HG03095 (cell line): ENCODE results near the gene RHD.
"Not testable (repeated sequence)": the region's sequence is repeated elsewhere in the genome, so short reads cannot be mapped to it uniquely, and the experiment has no call there.

Experiments used
- ATAC-seq: cut with Tn5 transposase; IDR thresholded peaks from one replicate; pipeline ENCODE4 v1.9.1; 2021; ENCODE audit warnings: moderate library complexity; ENCODE audit not compliant: unreplicated experiment

Gene RHD

DNA sequence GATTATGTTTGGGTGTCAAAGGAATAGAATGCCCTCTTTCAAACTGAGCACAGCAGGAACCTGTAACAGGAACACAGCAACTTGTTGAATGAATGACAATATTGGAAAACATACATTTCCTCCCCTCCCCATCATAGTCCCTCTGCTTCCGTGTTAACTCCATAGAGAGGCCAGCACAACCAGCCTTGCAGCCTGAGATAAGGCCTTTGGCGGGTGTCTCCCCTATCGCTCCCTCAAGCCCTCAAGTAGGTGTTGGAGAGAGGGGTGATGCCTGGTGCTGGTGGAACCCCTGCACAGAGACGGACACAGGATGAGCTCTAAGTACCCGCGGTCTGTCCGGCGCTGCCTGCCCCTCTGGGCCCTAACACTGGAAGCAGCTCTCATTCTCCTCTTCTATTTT, at the start of gene RHD:
TSS of gene RHD (plus strand) at position 272 of the 400 bp plus-strand sequence. CDS start at position 311, 39 bp downstream.
- not testable (repeated sequence) for ATAC-seq

DNA sequence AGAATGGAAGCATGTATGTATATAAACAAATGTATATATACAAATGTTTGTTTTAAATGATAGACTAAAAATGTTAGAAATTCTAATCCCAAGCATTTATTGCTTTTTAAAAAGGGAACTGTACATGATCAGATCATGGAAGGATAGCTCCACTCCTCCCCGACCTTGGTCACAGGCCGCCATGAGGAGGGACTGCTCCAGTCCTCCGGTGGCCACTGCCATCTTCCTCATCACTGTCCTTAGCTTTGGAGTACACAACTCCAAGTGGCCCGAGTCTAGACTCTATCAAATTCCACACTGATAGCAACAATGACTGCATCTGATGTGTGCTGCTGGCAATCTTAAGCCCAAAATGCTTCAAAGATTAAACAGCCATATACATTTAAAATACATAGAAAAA, 49.7 kb upstream of the RHD start:
- no peak for ATAC-seq

DNA sequence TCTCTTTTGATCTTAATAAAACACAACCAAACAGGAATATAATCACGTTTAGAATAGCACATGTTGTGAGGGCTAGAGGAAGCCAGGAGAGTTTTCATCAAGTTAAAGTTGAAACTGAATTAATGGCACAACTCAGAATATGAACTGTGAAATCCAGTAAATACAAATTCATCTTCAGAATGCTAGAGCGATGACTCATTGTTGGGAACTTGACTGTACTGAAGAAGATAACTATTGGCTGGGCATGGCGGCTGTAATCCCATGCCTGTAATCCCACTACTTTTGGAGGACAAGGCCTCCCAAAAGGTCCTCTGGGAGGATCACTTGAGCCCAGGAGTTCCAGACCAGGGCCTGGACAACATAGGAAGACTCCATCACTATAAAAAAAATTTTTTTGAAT, 48.8 kb upstream of the RHD start:
- ATAC-seq, result no peak

DNA sequence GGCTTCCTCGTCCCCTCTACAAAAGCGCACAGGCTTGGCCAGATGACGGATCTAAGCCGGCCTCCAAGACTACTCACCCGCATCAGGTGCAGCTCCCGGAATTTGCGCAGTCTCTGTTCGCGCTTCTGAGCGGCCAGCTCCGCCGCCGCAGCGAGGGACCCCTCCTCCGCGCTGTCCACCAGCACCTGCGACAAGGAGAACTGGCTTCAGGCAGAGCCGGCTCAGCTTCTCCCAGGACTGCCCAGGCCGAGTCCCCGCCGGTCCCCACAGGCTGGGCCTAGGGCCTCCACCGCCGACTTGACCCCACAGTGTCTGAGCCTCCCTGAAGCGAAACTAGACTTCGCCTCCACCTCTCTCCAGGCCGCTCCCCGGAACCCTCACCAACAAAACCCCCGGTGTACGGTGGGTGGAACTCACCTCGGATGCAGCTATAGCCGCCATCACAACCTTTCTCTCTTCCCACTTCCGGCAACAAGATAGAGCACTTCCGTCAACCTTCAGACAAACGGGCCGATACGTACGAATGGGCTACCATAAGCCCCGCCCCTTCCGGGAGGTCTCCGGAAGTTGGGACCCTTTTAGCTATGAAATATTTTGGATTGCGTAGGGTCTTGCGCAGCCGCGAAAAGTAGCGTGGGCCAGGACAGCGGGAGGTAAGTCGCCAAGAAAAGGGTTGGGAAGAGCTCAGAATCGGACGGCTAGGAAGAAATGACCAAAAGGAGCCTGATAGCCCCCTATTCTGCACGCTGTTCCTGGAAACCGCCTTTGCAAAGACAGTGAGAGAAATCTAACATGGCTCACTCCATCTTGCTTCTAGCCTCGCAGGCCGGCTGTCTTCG, 40.1 kb upstream of the RHD start, which contains the start of gene SYF2:
TSS of gene SYF2 (minus strand) at position 476 of the 839 bp plus-strand sequence. CDS start at position 441, 35 bp downstream.
- ATAC-seq, result peak; percentile 71

DNA sequence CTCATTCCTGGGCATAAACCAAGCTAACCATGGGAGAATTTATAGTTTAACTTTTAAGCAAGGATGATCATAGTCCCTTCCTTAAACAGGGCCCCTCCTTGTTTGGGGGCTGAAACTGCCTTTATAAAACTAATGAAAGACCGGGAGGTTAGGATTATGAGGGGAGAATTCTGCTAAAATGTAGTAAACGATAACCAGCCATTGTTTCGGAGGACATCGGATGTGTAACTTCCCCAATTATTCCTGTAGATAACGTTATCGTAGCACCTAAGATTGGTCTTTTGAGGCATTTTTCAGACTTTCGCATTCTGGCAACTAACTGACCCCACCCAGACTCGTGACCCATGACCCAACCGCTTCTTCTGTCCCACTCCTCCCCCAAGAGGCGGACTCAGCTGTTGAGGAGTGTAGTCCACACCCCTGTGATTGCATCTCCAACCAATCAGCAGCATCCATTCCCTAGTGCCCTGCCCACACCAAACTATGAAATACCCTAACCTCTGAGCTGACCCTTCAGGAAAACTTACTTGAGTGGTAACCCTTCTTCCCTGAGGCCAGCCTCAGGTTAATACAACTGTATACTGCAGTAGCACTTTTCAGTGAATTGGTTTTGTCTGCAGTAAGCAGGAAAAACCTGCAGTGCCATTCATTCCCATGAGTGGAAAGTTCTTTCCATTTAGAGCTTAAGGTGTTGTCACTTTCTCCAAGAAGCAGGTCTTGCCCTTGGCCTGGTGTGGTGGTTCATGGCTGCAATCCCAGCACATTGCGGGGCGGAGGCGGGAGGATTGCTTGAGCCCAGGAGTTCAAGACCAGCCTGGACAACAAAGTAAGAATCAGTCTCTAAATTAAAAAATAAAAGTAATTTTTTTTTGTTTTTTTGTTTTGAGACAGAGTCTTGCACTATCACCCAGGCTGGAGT, 39.2 kb upstream of the RHD start:
- ATAC-seq, result peak; percentile 55

DNA sequence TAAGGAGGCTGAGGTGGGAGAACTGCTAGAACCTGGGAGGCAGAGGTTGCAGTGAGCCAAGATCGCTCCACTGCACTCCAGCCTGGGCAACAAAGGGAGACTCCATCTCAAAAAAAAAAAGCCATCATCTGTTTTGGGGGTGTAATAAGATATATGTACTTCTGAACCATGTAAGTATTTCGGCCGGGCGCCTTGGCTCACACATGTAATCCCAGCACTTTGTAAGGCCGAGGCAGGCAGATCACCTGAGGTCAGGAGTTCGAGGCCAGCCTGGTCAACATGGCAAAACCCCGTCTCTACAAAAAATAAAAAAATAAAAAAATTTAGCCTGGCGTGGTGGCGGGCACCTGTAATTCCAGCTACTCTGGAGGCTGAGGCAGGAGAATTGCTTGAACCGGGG, 36.9 kb upstream of the RHD start:
- not testable (repeated sequence) for ATAC-seq

DNA sequence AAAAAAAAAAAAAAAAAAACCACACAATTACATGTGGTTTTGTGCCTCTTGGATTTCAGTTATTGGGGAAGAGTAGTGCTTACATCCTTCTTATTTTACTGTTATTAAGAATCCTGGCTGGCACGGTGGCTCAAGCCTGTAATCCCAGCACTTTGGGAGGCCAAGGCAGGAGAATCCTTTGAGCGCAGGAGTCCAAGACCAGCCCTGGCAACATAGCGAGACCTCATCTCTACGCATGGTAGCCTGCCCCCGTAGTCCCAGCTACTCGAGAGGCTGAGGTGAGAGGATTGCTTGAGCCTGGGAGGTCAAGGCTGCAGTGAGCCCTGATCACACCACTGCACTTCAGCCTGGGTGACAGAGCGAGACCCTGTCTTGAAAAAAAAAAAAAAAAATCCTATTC, 36.0 kb upstream of the RHD start:
- not testable (repeated sequence) for ATAC-seq

DNA sequence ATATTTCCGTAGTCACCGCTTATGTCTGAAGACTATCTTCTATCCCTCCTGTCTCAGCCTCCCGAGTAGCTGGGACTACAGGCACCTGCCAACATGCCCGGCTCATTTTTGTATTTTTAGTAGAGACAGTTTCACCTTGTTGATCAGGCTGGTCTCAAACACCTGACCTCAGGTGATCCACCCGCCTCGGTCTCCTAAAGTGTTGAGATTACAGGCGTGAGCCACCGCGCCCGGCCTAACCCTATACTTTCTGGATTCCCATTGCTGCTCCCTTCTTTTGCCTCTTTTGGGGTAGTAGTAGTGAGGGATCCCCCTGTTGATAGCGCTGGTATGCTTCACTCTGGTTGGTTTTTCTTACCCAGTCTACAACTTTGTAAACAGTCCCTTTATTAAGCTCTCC, 34.3 kb upstream of the RHD start:
- ATAC-seq, result no peak

DNA sequence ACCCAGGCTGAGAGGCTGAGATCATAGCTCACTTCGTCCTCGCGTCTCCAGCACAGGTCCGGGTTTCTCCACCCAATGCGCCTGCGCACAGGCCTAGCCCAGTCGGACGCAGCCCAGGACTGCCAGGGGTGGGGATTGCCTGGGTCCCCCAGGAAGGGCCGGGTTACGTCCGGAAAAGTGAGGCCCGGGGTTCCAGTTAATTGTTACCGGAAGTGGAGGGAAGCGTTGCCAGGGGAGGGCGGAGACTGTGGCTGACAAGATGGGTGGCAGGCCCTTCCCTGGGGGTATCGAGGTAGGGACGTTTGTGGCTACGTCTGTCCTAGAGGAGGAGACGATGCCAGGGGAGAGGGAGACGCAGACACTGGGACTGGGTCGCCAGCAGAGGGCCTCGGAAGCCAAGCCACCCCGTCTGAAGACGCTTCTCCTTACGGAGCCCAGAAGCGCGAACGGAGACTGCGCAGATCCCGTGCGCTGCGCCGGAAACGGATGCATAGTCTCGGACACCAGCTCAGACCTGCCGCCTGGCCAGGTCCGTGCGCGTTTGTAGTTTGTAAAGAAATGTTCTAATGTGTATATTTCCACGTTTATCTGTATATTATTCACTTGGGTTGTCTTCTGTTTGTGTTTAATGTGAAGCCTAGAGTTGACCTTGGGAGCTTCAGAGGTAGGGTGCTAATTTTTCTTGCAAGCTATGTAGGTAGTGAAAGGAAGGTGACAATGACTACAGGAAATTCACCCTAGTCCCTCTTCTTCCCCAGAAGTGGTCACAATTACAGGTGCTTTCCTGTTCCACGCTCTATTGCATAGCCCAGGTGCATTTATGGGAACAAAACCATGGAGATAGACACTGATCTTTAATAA, 32.4 kb upstream of the RHD start:
- ATAC-seq, result peak; percentile 55

DNA sequence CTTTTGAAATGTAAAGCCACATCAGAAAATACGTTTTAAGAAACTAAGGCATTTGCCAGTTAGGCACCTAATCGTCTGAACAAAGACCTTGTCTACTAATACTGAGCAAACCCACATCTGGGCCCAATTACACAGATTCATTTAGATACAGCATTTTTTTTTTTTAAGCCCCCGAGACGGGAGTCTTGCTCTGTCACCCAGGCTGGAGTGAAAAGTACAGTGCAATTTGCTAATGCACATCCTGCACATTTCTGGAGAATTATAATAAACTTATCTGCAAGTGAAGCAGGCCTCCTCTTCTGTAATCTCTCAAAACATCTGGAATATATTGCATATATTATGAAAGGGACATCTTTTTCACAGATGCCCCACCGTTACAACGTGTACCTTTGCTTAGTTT, 28.4 kb upstream of the RHD start:
- no peak for ATAC-seq

DNA sequence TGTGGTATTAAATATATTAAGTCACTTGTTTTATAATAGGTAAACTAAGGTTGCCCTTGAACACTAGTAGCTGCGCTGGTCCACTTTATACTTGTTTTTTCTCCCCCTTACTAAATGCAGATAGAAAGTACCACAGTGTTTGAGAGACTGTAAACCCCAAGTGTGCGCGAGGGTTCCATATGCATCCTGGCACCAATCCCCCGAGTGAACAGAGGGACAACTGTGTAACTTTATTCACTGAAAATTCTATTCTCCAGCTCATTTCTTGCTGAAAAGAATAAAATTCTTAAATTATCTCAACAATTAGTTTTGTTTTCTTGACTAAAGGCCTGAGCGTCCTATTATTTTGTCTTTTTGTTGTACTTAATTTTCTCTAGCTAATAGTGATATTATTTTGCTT, 26.9 kb upstream of the RHD start:
- ATAC-seq, result no peak

DNA sequence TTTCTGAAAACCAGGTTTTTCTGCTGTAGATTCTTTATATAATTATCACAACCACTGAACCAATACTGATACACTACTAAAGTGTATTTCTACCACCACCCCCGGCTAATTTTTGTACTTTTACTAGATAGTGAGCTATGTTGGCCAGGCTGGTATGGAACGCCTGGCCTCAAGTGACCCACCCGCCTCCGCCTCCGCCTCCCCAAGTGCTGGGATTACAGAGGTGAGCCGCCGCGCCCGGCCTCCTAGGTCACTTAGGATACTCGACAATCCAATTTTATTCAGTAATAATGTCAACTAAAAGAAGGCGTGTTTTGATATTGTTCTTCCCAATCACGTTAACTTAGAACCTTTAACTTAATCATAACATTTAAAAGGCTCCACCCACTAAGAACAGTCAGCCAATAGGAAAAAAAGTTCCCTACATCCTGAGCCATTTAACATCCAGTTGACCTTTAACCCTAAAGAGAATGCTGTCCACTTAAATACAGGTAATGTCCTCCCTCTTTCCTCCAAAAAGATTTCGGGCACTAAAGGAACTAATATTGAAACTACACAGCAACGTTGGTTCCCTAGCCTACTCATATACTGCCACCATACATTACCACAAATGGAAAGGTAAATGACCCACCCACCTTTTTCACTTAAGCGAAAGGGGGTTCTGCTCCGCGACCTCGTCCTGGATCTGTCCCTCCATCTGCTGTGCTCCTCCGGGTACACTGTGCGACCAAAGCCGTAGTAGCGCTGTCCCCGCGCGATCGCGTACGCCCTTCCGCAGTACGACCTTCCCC, 26.3 kb upstream of the RHD start:
- ATAC-seq, result peak; percentile 2

DNA sequence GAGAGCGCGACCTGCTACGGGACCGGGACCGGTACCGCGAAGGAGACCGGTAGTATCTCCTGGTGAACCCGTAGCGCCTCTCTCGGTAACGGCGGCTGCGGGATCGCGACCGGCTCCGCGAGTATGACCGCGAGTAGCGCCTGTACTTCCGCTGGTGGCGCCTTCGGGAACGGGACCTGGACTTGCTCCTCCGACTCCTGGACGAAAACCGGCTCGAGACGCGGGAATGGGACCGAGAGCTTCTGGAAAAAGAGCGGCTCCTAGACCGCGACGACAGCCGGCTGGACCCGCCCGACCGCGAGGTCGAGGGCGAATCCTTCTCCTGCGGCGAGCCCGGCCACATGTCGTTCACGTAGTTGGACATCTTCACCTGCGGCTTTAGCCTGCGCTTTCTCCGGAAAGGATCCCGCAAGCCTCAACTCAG, 25.7 kb upstream of the RHD start:
- ATAC-seq, result peak; percentile 5

DNA sequence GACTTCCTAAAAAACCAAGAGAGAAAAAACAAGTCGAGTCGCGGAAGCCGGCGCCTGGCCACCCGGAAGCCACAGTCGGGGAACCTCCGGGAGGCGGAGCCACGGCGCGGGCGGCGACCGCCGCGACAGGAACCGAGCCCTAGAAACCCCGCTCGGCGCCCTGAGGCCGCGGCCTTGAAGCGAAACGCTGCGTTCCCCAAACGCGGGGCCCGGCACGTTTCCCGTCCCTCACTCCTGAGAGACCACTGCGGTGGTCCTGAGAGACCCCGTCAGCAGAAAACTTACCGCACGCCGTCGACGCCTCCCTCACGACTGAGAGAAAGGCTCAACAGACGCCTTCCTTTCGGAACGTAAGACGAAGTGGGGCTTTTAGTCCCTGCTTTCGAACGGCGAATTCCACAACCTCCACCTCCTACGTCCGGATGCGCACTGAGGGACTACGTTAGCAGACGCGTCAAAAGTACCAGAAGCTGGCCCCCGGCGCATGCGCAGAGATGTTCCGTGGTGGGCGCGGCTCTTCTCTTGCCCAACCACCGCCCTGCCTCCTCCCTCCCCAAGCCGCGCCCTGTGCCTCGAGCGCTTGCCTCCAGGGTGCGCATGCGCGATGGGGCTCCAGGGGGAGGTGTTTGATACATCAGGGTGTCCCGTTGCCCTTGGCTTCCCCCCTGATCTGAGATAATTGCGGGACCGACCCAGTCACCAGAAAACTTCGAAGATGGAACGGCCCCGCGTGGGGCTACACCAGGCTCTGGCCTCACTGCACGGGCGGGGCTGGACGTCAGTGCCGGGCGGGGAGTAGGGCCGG, 25.1 kb upstream of the RHD start, which contains the start of gene RSRP1:
TSS of gene RSRP1 (minus strand) at position 431 of the 805 bp plus-strand sequence. CDS start 491 bp downstream, outside the sequence.
- ATAC-seq, result peak; percentile 70

DNA sequence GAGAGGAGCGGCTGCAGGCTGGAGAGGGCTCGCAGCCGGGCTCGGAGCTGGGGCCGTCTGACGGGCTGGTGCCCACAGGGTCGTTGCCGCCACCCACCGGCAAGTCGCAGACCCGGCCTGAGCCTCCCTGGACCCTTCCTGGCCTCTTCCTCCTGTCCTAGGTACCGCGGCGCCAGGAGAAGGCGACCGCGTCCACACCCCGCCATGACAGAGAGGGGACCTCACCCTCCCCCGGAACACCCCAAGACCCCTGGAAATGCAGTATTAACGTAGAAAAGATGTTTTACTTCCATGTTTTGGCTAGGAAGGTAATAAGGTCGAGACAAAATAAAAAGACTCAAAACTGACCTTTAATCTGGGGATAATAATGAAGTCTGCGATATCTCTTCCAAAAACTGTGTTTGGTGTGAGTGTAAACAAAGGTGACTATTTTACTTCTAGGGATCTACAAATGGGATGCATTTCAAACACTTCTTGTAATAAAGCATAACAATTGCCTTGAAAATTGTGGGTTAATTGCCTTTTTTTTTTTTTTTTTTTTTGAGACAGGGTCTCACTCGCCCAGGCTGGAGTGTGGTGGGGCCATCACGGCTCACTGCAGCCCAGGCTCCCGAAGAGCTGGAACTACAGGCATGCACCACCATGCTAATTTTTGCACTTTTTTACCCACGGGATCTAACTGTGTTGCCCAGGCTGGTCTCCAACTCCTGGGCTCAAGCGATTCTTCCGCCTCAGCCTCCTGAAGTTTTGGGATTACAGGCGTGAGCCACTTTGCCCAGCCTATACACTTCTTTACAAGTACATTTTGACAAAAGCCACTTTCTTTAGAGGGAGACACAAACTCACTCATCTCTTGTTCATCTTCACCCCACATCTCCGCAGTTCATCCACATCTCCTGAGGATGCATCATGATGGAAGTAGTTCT, 24.2 kb upstream of the RHD start:
- ATAC-seq, result peak; percentile 38

DNA sequence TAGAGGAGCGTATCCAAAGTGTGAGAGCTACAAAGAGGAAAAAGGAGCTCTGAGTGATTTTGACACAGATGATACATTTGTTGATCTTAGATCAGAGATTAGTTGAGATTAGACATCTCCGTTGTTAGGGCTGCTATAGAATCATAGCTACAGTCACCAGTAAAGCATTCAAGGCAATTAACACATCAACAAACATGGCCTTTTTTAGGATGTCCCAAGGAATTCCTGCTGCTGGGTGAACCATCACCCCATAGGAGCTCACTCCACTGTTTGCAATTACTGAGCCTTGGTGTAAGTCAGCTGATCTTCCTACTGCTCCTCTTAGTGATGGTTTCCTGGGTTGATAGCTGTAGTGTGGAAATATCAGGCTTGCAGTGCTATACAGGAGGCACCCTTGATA, 18.4 kb upstream of the RHD start:
- no peak for ATAC-seq

DNA sequence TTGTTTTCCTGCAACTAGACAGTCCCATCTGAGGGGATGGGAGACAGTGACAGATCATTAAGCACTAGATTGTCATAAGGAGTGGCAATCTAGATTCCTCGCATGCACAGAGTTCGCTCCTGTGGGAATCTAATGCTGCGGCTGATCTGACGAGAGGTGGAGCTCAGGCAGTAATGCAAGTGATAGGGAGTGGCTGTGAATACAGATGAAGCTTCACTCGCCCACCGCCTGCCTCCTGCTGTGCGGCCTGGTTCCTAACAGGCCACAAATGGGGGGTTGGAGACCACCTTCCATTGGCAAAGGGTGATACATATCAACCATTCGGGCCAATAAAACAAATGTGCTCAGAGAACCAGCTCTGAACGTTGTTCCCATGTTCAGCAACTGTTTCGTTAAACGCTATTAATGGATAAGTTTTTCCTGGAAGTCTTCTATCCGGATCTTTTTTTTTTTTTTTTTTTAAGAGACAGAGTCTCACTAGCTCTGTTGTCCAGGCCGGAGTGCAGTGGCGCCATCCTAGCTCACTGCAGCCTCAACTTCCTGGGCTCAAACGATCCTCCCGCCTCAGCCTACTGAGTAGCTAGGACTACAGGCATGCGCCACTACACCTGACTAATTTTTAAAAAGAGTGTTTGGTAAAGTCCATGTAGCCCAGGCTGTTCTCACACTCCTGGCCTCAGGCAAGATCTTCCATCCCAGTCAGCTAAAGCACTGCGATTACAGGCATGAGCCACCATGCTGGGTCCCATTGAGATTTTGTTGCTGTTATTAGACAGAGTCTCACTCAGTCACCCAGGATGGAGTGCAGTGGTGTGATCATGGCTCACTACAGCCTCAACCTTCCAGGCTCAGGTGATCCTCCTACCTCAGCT, 16.4 kb upstream of the RHD start:
- no peak for ATAC-seq
